ENCODE measurements around the gene SLC44A1.

Gene SLC44A1

DNA sequence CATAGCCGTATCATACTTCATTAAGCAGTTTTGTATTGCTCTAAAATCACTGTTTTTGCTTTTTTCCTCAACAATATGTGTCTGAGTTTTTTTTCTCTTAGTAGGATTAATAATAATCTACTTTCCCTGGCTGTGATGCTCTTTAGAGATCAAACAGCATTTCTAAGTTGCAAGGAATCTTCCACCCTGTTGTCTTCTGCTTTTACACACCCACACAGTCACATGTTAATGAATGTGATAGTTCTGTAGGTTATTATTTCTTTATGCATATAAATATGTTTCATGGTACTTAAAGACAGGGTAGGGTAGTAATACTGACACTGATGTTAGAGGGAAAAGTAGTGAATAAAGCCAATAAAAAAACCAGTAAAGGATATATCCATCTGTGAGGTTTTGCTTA, 29.3 kb downstream of the SLC44A1 start:
- no peak for DNase-seq (ENCODE audit: low read depth)

DNA sequence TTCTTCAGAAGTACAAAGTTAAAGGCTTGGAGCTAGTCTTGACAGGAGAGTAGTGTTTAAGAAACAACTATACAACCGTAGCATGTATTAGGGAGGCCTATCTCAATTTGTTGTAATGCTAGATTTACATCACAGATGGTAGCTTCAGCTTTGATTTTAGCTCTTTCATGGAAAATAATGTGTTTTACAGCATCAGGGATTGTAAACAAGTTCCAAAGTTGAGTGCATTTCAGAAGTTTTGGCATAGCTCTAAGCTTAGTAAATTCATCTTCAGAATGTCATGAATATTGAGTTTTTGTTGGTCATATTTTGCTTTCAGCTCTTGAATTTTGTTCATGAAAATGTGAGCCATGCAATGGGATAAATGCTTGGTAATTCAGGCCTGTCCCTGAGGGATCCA, 30.7 kb downstream of the SLC44A1 start:
- no peak for DNase-seq (ENCODE audit: low read depth)

DNA sequence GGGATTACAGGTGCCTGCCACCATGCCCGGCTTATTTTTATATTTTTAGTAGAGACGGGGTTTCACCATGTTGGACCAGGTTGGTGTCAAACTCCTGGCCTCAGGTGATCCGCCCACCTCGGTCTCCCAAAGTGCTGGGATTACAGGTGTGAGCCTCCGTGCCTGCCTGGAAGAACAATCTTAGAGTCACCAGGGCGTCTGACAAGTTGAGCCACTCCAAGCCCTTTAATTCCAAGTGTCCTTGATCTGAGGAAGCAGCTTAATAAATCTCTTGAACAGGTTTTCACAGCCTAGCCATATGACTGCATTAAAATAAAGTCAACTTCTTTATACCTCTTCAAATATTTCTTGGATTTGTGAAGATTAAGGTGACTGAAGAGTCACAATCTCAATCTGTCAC, 31.5 kb downstream of the SLC44A1 start:
- DNase-seq (ENCODE audit: low read depth), result no peak

DNA sequence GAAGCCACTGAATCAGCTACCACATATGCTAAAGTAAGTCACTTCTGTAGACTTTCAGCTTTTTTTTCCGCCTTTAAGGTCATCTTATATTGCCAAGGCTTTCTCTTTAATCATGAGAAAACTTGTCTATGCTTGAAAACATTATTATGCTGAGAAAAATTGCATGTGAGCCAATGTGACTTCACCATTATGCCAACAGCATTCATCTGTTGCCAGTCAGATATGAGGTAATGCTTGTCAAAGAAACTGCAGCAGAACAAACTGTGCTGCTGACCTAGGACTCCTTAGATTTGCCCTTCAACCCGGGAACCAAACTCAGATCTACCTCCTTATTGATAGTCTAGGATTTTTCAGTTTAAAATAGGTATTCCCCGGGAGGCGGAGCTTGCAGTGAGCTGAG, 34.3 kb downstream of the SLC44A1 start:
- DNase-seq (ENCODE audit: low read depth), result no peak

DNA sequence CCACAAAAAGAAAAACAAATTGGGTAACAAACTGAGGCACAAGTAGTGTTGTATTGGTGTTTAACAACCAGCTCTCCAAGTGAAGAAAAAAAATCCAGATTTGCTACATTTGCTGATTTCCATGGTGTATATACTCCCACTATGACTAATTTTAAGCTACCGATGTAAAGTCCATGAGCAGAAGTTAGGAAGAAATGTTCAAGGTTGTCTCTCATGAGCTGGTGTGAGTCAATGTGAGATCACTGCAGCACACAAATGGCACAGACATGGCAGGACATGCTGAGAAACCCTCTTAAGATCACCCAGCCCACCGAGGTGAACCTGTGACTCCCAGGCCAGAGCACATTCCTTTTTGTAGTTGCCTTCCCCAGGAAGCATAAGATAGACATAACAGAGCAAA, 36.2 kb downstream of the SLC44A1 start:
- no peak for DNase-seq (ENCODE audit: low read depth)

DNA sequence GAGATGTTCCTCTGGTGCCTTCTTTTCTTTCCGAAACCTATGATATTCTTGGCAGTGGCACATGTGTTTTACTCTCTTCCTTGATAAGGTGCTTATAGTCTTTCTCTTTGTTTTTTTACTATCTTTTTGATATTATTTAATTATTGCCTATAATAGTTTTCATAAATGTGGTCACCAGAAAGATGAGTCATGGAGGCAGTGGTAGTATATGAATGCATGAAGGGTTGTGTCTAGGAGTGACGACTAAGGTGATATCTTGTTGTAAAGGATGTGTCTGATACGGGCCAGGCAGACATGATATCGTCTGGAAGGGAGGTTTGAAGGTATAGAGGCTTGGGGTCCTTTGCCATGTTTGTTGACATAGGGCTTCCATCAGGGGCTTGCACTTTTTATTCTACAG, 36.8 kb downstream of the SLC44A1 start:
- DNase-seq (ENCODE audit: low read depth), result no peak

DNA sequence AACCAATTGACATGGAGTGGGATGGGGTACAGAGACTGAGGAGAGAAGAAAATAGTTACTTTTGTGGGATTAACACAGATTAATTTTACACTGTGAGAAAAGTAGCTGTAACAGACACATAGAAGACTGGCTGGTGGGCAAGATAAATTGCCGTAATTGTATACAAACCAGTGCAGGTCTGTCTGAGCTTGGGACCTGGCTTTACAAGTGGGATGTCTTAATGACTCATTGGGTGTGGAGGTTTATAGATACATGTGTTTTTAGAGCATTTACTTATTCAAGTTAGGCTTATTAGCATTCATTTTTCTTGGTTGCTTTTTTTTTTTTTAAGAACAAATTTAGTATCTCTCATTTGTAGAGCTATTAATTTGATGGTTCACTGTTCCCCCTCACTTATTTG, 37.5 kb downstream of the SLC44A1 start:
- no peak for DNase-seq (ENCODE audit: low read depth)

DNA sequence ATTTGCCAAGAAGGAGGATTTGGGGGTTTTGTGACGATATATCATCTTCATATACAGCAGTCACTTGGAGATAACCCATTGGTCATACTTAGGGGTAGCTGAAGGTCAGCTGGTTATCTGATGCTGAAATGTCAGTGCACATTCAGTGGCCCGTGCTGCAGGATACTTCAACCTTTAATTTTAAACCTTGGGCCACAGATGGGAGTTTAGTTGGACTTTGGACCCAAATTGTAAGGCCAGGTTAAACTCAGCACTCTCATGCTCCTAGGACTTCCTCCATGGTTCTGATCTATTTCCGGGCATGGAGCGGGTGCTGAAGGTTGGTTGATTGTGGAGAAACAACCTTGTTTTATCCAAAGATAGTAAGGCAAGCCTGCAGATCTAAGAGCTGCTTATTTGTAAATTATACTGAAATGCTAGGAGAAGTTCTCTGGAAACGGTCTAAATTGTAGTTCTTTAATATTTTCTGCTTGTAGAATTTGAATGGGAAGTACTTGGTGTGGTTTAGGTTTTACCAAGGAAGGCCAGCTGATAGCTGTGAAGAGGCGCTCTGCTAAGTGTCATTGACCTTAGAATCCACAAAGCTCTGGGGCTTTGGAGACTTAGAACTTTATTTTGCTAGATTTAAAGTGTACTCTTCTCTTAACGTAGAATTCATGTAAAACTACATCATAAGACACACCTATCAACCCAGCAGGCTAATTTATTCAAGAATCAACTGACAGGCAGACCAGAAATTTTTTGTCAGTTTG, 38.6 kb downstream of the SLC44A1 start:
- DNase-seq (ENCODE audit: low read depth), result no peak

DNA sequence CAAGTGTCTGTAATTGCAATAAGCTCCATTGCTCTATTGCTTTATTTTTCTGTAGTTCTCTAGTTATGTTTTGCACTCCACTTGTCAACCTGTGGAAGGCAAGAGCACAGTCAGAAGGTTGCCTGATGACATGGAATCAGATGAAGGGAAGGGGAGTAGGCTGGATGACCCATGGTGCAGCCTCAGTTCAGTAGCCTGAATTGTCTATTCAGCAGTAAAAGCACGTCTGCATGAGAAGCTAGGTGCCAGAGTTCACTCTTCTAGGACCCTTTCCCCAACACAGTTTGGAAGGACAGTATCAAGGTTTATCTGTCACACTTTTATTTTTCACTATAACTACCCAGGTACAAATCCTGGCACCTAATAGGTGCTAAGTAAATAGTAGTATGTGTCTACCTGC, 39.3 kb downstream of the SLC44A1 start:
- no peak for DNase-seq (ENCODE audit: low read depth)

DNA sequence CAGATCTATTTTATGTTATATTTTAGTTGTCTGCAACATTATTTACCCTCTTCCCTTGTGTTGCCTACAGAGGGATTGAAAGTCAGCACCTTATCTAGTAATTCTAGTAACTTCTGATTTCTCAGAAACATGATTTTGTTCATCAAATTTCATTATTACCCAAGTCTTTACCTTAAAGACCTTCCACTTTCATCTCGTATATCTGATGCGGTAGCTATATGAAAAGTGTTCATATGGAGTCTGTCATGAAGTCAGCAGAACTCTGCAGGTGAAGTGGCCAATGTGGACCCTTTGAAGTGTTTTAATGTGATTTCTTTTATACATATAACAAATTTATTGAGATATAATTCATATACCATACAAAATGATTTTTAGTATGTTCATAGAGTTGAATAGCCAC, 40.0 kb downstream of the SLC44A1 start:
- DNase-seq (ENCODE audit: low read depth), result no peak

DNA sequence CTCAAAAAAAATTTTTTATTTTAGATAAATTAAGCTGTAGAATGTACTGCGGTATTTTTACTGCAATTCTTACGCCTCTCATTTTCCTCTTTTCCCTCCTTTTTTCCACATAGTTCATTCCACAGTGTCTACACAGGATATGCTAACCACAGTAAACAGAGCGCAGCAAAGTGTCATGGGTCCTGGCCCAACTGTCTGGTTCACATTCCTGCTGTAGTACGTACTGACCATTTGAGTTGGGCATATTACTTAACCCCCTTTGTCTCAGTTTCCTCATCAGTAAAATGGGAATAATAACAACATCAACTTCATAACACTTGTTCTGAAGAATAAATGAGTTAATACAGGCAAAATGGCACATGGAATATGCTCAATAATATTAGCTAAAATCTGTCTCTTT, 41.6 kb downstream of the SLC44A1 start:
- DNase-seq (ENCODE audit: low read depth), result no peak

DNA sequence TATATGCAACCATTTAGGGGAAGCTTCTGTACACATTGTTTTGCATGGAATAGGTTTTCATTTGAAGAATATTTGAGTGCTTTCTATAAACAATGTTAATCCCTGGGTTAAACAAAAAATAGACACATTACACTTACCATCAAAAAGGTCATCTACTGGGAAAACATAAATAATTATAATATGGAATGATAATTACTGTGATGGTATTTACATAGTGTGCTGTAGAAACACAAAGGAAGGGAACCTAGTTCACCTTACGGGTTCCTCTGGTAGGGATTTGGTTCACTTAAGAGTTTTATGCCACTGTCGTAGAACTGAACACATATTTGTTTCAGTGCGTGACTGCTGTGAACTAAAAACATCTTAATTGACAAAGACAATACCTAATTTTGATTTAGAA, 44.9 kb downstream of the SLC44A1 start:
- DNase-seq (ENCODE audit: low read depth), result no peak

DNA sequence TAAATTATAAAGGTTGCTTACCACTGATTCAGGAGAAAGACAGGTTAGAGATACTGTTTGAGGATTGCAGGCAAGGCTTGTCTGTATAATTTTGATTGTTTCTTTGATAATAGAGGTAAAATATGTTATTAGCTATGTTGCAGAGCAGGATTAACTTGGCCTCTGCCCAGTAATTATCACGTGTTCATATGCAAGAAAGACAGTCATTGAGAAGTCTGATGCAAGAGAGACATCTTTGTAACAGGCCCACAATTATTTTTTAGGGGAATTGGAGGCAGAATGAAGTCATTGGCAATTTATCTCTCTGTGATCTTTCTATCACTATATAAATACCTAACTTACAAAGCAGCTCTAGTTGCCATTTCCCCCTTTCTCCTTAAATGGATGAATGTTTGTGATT, 46.0 kb downstream of the SLC44A1 start:
- DNase-seq (ENCODE audit: low read depth), result no peak

DNA sequence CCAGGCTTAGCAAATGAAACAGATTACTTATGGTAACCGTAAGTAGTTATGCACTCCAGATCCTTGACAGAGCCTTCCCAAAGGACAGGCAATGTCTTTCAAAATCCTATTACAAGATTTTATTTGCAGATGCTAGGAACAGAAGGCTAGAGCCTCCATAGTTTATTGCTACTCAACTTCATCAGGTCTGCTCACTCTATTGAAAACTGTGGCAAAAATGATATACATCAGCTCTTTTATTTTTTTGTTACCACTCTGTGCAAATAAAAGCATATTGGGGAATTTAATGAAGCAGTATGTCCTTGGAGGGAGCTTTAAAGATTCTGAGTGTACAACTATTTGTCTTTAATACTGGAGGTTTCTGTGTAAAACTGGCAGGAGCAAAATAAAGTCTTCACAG, 46.5 kb downstream of the SLC44A1 start:
- no peak for DNase-seq (ENCODE audit: low read depth)

DNA sequence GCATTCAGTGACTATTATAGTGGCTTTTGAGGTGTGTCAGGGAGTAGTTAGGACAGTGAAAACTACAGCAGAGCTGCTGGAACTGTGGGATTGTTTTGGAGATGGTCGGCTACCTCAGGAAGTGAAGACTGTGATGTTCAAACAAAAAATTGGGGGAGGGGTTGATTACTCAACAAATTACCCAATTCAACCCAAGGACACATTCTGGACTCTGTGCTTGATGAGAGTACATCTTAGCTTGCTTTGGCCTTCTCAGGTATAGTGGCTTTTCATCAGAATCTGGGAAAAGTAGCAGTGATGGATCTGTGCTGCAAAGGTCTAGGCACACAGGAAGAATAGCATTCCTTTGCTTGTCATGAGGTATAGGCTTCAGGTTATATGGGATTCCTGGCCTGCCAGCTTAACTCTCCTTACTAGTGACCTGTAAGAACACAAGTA, 47.0 kb downstream of the SLC44A1 start:
- DNase-seq (ENCODE audit: low read depth), result no peak

DNA sequence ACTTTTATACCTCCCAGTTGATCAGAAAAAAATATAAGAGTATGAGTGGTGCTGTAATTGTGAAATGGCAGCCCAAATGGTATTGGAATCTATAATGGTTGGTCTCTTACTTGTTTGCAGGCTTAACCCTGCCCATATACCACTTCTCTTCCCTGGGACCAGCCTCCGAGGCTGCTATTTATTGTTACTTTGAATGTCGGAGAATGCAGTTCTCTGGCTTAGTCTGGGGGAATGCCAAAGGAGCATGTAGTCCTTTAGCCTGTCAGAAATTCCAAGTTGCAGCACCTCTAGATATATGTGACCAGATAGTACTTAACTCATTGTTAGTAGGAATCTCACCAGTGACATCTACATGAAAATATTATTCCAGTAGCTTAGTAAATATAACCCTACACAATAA, 47.5 kb downstream of the SLC44A1 start:
- no peak for DNase-seq (ENCODE audit: low read depth)

DNA sequence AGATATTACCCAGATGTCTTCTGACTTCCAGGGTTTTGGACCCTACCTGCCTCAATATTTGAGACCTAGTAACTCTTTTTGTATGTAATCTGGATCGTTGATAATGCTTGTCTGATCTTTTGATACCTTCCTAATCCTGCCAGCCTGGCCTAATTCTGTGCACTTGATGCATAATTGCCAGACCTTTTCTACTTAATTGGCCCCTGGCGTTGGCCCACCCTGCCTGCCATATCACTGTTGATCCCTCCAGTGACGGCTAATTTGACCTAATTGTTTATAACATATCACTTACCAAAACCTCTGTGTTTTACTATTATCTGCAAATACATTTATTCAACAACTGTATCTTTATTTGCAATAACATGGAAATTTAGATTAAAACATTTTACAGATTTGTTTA, 49.0 kb downstream of the SLC44A1 start:
- DNase-seq (ENCODE audit: low read depth), result no peak

DNA sequence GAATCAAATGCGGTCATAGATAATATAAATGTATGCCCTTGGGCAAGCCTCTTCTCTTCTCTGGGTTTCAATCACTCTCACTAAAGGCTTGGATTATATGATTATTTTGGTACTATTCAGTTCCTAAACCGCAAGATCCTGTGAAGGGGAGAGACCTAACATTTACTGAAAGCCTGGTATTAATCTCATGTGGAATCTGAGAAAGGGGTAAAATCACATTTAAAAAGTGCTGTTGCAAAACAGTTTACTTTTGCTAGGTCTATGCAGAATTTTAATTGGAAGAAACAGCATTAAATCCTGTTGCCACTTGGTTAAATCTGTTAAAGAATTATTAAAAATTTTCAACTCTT, 50.7 kb downstream of the SLC44A1 start:
- DNase-seq (ENCODE audit: low read depth), result no peak

DNA sequence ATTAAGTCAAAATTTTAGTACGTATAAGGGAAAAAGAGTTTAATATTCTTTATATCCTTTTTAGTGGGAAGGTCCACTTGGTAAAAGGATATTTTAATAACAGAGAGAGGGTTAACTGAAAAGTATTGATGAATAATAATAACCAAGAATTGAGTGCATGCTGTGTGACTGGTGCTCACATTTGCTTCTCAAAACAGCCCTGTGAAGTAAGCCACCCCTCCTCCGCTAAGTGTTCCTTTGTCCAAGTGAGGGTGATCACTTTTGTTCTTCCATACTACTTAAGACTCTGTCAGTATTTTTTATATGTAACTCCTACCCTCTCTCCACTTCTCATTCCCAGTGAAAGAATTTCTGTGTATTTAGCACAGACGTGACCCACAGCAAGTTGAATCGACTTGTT, 51.5 kb downstream of the SLC44A1 start:
- DNase-seq (ENCODE audit: low read depth), result no peak

DNA sequence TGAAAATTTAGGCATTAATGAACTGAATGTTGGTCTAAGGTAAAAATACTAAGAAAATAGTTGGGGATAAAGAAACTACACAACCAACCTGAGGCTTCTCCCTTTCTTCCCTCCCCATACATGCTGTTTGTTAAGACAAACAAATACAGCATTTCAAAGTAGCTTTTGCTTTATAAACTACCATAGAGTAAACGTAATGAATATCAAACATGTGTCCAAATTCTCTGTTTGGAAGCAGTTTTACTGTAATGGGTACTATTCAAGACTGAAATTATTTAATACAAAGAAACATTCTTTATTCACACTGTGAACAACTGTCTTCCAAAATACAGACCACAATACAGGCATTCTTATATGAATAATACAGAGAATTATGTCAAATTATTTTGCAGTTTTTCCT, 52.0 kb downstream of the SLC44A1 start:
- no peak for DNase-seq (ENCODE audit: low read depth)

DNA sequence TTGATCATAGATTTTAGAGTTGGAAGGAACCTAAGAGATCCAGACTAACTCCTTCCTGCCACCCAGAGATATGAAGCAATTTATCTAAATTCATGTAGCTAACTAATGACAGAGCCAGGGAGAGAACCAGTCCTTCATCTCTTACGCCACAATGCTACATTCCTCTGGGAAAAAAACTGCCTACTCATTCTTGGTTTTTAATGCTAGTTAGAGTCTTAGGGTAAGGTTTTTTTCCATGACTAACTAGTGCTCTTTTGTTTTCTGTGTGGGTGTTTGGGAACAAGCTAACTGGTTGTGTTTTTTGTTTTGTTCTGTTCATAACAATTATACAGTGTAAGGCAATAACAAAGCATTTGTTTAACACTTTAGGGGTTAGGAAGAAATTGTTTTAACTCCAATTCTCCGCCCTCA, 52.4 kb downstream of the SLC44A1 start:
- peak; percentile 35 for DNase-seq (ENCODE audit: low read depth)

DNA sequence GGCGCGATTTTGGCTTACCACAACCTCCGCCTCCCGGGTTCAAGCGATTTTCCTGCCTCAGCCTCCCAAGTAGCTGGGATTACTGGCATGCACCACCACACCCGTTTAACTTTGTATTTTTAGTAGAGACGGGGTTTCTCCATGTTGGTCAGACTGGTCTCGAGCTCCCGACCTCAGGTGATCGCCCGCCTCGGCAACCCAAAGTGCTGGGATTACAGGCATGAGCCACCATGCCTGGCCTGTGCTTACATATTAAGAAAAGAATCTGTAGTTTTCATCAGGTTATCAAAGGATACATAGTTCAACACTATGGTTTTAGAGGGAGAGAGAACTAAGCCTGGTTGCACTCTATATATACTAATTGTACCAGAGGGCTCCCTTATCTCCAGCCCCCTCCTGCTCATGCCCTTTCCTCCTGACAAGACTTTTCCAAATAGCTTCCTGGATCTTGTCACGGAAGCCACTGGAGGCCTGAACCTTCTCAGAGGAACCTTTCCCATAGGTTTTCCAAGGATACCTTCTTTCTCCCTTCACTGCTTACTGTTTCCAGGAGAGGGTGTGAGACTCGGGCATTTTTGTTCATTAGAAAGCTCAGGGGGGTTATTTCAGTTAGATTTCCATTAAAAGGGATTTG, 53.1 kb downstream of the SLC44A1 start:
- no peak for DNase-seq (ENCODE audit: low read depth)

DNA sequence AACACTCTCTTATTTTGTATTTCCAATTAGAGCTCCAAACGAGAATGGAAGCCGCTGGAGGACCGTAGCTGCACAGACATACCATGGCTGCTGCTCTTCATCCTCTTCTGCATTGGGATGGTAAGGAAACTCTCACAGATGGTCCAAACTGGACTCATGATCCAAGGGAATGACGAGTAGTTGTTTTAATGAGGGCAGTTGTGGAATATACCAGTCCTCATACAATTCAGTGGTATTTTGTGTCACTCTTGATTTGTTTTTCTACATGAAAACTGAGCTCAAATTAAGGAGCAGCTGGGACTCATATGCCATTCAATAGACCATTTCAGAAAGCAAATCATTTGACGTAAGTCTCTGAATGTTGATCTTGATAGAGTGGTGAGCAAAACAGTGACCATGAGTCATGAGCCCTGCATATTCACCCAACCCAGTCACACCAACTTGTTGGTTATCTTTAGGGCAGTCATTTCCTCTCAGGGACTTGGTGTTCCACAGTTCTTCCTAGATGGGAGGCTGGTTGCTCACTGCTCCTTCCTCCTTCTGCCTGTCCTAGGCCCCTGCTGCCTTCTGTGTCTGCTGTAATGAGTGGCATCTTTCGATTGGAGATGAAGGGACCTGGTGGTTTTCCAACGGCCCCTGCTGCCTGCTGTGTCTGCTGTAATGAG, 54.9 kb downstream of the SLC44A1 start:
- DNase-seq (ENCODE audit: low read depth), result peak; percentile 72

DNA sequence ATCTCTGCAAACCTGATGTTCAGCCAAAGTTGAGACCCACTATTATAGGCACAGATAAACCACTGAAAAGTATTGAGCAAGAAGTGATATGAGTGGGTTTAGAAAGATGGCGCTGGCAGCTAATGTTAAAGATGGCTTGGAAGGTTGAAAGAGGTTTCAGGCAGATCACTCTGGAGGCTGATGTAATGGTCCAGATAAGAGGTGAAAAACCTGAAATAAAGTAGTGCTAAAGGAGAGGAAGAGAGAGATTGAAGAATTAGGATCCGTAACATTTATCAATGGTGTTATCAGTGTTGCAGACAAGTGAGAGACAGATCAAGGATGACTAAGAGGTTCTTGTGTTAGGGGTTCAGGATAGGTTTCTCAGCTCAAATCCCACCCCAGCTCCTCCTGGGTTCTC, 58.3 kb downstream of the SLC44A1 start:
- no peak for DNase-seq (ENCODE audit: low read depth)
